CD1c-positive myeloid dendritic cell (primary cell): ENCODE results near the gene LRP2.
"Not testable (repeated sequence)": the region's sequence is repeated elsewhere in the genome, so short reads cannot be mapped to it uniquely, and the experiment has no call there.

Experiments used
- DNase-seq: peaks from one replicate; pipeline ENCODE4 v3.0.0-alpha.2; 2016; ENCODE audit errors: extremely low spot score

The LRP2 gene

GRCh38 chr2:169175112-169175511, 187.2 kb downstream of the LRP2 start:
- no peak for DNase-seq

GRCh38 chr2:169173876-169174275, 188.5 kb downstream of the LRP2 start:
- DNase-seq: no peak

GRCh38 chr2:169172914-169173313, 189.4 kb downstream of the LRP2 start:
- DNase-seq: no peak

- DNase-seq: no peak
Measured at GRCh38 chr2:169172151-169172735, 190.1 kb downstream of the LRP2 start.

- no peak for DNase-seq
Measured at GRCh38 chr2:169165791-169166190, 196.5 kb downstream of the LRP2 start.

- no peak for DNase-seq
Measured at GRCh38 chr2:169164311-169164710, 198.0 kb downstream of the LRP2 start.

- DNase-seq: no peak
Measured at GRCh38 chr2:169162613-169163012, 199.7 kb downstream of the LRP2 start.

- no peak for DNase-seq
Measured at GRCh38 chr2:169160926-169161481, 201.3 kb downstream of the LRP2 start.

- DNase-seq: no peak
Measured at GRCh38 chr2:169159686-169160085, 202.6 kb downstream of the LRP2 start.

- DNase-seq: no peak
Measured at GRCh38 chr2:169158874-169159273, 203.5 kb downstream of the LRP2 start.

GRCh38 chr2:169146220-169146619, 216.1 kb downstream of the LRP2 start:
- DNase-seq: no peak

GRCh38 chr2:169143998-169144397, 218.3 kb downstream of the LRP2 start:
- no peak for DNase-seq

GRCh38 chr2:169141713-169142352, 220.5 kb downstream of the LRP2 start:
- DNase-seq: peak; percentile 73

GRCh38 chr2:169139993-169140767, 222.2 kb downstream of the LRP2 start:
- no peak for DNase-seq

- no peak for DNase-seq
Measured at GRCh38 chr2:169139145-169139544, 223.2 kb downstream of the LRP2 start.

- no peak for DNase-seq
Measured at GRCh38 chr2:169137924-169138323, 224.4 kb downstream of the LRP2 start.

GRCh38 chr2:169136885-169137534, 225.3 kb downstream of the LRP2 start:
- DNase-seq: no peak

GRCh38 chr2:169136428-169136827, 225.9 kb downstream of the LRP2 start:
- not testable (repeated sequence) for DNase-seq

GRCh38 chr2:169134272-169134671, 228.1 kb downstream of the LRP2 start:
- not testable (repeated sequence) for DNase-seq

GRCh38 chr2:169131587-169132512, 230.5 kb downstream of the LRP2 start:
- peak; percentile 71 for DNase-seq

- DNase-seq: no peak
Measured at GRCh38 chr2:169129703-169130243, 232.6 kb downstream of the LRP2 start.
